CD4-positive, alpha-beta T cell treated with Interferon gamma for 1 hour (primary cell): ENCODE data around the gene VANGL1.

Source experiments
- DNase-seq: peaks from one replicate; pipeline ENCODE4 v3.0.0-alpha.2; 2020

Gene VANGL1

DNA sequence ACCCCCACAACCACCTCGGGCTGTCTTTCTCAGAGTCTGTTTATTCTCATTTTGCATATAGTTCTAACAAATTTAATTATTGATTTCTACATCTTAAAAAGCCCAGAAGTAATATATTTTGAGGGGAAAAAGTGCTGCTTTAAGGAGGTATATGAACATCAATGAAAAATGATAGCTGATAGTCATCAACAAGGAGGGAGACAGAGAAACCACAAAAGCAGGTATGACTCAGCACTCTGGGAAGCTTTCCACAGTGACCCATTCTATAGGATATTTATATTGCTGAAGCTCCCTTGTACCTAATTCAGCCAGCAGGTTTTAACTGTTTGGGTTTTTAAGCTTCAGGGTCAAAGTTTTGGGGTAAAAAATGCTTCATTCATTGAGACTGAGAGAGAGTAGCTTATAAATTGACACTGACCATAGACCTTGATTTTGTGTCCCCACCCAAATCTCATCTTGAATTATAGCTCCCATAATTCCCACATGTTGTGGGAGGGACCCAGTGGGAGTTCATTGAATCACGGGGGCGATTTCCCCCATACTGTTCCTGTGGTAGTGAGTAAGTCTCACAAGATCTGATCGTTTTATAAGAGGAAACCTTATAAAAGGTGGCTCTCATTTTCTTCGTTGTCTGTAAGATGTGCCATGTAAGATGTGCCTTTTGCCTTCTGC, 27.4 kb downstream of the VANGL1 start:
- DNase-seq = no peak

DNA sequence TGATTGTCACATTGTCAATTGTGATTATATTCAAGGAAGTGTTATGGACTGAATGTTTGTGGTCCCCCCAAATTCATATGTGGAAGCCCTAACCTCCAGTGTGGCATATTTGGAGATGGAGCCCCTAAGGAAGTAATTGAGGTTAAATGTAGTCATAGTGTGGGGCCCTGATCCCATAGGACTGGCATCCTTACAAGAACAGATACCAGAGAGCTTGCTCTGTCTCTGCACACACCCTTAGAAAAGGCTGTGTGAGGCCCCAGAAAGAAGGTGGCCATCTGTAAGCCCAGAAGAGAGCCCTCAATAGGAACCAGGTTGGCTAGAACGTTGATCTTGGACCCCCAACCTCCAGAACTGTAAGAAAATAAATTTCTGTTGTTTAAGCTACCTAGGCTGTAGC, 28.1 kb downstream of the VANGL1 start:
- DNase-seq = no peak

DNA sequence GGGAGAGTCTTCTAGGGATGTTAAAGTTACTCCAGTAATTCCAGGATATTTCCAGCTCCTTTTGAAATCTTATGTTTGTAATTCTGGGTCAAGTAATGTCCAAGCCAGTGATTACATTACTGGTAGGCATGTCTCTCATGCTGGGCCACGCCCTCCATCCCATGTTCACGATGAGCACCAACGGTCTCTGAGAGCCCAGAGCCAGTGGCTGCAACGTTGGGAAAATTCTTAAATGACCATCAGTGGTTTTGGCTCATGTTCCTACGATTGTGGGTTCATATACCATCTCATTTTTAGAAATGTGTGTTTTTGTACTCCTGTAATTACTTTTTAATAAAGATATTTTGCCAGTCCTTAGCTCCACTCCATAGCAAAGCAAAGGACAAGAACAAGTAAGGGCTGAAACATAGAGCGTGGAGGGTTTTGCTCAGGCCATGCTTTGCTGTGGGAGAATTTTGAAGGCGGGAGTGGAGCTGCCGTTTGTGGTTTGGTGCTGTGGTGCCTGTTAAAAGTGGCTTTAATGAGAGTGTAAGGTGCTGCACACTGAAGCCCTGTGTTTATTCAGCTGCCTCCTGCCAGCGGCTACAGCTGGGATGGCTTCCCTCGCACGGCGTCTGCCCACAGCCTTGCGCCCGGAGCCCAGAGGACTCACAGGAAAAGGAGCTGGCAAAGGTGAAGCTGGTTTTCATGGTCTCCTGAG, 28.9 kb downstream of the VANGL1 start:
- DNase-seq = no peak

DNA sequence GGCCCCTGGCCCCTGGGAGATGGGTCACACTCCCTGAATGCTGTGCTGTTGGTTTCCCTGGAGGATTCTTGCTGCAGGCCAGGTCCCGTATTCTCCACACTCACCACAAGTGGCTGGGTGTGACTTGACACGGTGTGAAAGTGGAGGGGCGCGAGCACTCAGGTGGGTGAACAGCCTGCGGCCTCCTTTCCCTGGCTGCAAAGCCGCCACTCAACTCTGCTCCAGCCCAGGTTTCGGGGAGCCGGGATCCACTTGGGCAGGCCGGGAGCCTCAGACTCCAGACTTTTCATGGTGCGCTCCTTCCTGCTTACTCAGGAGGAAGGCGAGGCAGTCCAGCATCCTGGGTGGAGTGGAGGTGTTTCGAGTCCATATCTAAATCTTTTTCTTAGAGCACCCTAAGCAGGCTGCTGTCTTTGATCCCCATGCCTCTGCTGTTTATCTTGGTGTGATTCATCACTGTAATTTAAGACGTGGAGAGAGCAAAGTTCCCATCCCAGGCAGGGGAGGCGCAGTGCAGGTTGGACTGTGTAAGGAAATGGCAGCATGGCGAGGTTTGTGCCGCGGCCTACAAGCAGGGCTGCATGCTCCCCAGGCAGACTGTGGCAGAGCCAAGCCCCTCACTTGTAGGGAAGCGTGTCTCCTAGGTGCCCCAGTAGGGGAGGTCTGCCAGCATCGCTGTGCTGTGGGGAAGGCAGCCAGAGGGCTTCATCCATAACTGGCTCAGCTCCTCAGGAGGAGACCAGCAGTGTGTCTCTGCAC, 29.6 kb downstream of the VANGL1 start:
- DNase-seq = no peak

DNA sequence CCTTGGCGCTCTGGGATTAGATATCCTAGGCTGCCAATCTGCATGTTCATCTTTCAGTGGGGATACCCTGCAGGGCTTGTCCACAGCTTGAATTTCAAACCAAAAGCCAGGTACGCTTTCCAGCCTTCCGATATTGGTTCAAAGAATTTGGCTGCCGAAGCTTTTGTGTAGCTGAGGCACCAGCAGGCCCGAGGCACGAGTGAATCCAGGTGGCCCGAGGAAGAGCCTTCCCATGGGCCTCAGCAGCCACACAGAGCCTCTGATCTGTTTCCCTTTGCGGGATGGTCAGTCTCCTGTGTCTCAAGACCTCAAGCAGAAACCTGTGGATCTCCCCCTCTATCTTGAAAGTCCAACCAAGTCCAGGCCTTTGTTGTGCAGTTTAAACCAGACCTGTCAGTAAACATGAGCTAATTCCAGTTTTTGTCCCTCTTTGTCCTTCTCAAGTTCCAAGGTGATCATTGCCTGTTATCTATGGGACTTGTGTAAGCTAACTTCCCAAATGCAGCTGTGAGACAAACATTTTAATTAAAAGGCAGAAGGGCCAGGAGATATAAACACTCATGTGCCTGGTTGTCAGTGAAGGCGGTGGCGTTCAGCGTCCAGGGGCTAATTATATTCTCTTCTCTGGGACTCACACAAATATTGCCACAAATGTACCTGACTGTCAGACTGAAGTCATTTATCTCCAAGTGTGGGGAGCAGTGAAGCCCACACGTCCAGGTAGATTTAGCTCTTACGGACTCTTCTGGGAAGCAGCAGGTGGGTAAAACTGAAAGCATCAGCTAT, 30.6 kb downstream of the VANGL1 start:
- no peak for DNase-seq

DNA sequence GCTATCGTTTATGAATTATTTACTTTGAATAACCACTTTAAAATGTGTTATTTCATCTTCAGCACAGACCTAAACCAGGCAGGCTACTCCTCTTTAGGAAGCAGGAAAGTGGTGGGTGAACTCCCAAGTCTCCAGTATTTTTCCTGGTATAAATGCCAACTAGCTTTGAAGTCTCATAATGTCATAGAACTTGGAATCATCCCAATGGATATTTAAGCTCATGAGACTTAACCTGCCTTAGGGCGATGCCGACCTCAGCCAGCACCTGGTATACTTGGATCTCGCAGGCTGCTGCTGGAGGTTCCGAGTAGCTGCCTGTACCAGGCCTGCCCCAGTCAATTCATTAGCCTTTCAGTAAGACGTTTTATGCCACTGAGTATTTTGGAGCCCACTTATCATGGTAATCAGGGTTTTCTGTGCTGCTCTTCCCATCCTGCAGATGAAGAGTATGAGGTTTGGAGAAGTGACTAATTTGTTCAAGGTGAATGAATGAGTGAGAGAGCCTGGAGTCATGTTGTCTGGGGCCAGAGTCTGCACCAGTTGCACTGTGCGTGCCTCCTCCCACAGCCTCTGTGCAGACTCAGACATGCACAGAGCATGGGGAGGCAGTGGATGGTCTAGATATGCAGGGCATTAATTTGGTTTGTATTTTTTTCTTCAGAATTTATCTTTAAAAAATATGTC, 34.9 kb downstream of the VANGL1 start:
- no peak for DNase-seq

DNA sequence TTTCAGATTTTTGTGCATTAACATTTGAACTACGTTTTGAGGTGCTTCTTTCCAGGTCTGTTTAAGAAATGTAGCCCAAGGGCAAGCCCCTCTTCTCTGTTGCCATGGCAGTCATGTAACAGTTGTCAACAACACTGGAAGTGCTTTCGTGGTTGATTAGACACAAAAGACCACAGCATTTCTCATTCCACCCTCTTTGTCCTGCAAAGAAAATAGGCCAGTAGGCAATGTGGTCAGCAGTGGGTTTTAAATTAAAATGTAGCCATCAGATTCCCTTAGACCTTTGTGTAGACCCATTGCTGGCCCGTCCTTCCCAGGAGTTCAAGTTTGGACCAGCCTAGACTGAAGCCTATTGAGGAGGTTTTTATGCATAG, 35.4 kb downstream of the VANGL1 start:
- no peak for DNase-seq

DNA sequence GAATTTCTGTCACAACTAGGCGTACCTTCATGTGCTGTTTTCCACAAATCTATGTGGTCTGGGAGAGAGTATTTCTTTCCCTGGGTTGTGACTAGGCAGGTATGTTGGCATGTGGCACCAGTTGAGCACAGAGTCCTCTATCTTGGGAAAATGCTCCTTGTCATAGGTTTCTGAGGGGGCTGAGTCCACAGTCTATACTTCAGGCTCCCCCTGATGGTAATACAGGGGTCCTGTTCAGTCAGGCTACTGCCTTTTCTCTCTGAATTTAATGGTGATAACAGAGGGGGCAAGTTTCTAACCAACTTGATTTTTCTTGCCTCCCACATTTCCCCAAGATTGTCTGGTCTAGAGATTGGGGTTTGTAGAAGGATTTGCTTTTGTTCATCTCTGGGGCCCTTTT, 35.8 kb downstream of the VANGL1 start:
- no peak for DNase-seq

DNA sequence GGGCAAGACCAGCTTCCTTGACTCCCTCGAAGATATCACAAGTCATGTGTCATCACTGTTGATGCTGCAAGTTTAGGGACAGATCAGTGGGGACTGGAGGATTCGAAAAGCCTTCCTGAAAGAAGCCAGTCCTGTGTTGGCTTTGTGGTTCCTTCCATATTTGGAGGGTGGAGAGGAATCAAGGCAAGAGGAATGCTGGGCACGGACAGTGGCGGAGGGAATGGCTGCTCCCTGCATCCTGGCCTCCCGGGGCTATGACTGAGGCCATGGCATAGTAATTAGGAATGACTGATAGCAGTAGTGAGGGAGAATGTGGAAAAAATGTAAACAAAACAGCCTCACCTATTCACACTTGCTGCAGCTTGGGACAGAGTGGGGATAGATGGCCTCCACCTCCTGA, 36.4 kb downstream of the VANGL1 start:
- no peak for DNase-seq

DNA sequence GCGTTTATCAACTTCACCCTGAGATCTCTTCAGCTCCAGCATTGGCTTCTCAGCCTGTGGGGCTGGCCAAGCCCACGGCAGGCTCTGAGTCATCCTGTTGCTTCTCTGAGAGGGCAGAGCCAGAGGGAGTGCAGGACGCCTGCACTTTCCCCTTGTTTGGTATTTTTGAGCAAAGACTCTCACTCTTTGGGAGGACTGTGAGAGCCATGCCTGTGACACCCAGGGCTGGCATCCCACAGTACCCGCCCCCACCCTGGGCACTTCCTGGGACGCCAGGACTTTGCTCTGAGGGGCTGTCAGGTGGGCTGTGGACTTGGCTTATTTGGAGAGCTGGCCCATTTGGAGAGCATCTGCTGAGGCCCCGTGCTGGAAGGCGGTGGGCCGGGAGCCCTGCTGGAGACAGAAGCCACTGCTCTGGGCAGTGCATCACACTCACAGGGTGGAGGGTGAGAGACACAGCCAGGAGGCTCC, 37.4 kb downstream of the VANGL1 start:
- no peak for DNase-seq

DNA sequence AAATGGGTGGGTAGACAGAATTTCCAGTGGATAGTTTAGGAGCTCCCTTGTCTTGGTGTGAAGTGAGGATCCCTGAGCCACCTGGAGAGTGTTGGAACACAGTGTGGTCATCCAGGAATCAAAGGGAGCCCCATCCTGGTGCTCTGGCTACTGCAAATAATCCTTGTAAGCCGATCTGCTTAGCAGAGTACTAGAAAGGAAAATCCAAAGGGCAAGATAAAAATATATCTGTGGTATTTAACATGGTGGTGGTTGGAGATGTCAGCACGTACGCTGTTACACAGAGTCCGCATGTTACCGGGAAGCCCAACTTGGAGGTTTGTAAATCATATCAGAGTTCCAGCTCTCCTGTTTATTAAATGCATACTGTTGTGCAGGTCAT, 39.0 kb downstream of the VANGL1 start:
- DNase-seq = no peak

DNA sequence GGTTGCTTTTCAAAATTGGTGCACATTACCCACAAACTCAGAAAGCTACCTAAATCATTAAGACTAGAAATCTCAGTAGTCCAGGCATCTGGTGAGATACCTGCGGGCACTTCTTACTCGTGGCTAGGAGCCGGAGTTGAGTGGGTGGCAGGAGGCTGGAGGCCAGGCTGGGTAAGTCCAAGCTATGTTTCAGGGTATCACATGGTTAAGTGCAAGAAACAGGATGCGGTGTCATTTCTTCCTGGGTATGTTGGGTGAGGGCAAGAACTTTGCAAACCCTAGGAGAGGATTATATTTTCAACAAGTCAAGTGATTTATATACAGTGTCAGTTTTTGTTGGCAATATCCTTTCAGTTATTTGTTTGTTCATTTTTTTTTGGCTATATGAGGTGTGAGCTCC, 41.0 kb downstream of the VANGL1 start:
- DNase-seq = no peak

DNA sequence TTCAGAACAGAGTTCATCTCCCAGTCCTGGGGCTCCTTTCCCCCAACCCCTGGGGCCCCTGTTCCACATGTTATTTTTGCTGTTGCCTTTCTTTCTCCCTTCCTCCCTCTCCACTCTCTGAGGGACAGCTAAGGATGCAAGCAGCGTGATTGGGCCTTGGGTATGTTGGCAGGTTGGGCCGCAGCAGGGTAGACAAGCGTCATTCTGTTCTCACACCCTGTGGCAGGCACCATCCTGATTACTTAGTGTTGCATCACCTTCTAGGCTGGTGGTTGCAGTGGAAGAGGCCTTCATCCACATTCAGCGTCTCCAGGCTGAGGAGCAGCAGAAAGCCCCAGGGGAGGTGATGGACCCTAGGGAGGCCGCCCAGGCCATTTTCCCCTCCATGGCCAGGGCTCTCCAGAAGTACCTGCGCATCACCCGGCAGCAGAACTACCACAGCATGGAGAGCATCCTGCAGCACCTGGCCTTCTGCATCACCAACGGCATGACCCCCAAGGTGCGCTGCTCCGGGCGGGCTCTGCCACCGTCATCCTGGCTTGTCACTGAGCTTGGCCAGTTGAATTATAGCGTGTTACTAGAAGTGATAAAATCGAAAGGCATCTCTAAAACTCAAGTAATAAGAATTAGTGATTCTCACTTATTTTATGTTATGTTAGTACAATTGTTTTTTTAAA, 43.4 kb downstream of the VANGL1 start:
- no peak for DNase-seq

DNA sequence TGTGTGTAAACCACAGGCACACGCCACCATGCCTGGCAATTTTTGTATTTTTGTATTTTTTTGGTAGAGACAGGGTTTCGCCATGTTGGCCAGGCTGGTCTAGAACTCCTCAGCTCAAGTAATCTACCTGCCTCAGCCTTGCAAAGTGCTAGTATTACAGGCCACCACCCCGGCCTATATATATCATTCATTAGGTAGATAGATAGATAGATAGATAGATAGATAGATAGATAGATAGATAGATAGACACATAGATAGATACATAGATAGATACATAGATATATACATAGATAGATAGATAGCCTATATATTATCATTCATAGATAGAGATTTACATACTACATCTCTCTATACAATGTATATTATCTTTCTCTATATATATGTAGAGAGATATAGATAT, 46.0 kb downstream of the VANGL1 start:
- no peak for DNase-seq

DNA sequence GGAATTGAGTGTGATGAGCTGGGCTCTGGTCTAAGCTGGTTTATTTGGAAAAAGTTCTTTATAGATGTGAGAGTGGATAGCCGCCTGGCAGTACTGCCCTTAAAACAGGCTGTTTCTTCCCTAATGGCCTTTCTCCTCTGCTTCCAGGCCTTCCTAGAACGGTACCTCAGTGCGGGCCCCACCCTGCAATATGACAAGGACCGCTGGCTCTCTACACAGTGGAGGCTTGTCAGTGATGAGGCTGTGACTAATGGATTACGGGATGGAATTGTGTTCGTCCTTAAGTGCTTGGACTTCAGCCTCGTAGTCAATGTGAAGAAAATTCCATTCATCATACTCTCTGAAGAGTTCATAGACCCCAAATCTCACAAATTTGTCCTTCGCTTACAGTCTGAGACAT, 49.2 kb downstream of the VANGL1 start:
- DNase-seq = no peak

DNA sequence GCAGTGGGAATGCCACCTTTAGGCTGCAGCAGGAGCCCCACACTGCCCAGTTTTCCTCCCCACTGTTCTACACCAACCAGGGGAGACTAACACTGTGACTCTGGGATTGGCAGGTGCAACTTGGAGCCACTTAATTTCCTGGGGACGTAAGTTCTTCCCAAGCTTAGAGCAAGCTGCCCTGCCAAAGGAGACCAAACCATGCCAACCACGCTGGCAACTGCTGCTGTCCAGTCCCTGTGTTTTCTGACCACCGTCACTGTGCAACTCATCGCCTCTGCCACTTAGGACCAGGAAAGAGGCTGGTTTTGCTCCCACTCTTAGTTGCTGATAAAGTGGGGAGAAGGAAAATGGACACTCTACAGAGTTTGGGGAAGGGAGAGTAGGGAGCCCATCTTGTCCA, 50.5 kb downstream of the VANGL1 start:
- DNase-seq = no peak

DNA sequence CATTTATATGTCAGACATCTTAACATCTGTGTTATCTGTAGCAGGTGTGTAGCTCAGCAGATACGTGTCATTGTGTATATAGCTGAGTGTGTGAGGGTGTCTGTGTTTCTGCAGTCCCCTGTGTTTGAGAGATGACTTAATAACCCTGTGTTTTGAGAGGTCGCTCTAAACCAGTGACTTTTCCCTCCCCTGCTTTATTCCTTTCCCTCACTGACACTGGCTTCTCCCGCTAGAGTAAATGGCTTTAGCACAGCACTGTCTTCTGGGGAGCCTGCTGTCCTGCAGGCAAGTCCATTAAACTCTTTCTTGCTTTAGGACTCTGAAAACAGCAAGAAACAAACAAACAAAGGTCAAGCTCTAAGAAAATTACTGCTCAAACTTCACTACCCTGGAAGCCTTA, 53.0 kb downstream of the VANGL1 start:
- DNase-seq = no peak

DNA sequence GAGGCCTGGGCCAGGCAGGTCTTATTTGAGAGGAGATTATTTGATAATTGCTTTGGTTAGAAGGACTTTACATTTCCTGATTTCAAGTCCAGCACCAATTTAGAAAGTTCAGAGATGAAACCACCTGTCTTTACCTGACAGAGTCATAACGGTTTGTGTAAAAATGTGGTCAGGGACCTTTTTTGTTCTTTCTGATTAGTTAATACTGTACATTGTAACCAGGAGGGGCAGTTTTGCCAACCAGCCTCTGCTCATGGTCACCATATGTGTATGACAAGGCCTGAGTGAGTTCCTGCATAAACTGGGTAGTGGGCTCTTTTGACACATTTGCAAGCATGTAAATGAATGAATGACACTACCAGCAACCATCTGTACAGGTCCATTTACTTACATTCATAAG, 55.8 kb downstream of the VANGL1 start:
- no peak for DNase-seq

DNA sequence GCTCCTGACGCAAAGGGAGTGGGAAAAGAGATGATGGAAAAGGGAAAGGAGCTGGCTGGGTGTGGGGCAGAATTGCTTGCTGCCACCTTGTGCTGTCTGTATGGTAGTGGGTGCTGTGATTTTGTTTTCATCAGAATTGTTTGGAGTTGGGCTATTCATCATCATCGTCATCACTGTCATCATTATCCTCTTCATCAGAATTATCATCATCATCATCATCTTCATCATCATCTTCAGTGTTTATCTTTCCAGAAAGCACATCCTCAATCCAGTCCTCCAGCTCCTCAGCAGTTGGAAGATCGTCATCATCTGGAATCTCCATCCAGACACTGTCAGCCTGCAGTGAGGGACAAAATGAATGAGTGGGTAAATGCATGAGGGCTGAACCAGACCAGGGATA, 59.3 kb downstream of the VANGL1 start:
- no peak for DNase-seq

DNA sequence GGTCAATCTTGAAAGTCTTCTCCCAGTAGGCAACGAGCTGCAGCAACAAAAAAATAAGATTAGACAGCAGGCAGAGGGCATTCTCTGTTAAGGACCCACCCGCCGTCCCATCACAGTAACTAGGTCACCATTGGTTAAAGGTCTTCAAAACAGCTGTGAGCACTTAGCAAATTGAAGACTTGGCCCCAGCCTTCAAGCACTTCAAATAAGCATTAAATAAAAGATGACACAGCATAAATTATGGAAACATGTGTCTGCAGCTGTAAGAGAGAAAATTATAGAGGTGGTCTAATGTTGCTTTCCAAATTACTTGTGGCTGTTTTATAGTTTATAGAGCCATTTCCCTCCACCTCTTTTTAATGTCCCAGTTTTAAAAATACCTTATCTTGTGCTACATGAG, 61.2 kb downstream of the VANGL1 start:
- no peak for DNase-seq

DNA sequence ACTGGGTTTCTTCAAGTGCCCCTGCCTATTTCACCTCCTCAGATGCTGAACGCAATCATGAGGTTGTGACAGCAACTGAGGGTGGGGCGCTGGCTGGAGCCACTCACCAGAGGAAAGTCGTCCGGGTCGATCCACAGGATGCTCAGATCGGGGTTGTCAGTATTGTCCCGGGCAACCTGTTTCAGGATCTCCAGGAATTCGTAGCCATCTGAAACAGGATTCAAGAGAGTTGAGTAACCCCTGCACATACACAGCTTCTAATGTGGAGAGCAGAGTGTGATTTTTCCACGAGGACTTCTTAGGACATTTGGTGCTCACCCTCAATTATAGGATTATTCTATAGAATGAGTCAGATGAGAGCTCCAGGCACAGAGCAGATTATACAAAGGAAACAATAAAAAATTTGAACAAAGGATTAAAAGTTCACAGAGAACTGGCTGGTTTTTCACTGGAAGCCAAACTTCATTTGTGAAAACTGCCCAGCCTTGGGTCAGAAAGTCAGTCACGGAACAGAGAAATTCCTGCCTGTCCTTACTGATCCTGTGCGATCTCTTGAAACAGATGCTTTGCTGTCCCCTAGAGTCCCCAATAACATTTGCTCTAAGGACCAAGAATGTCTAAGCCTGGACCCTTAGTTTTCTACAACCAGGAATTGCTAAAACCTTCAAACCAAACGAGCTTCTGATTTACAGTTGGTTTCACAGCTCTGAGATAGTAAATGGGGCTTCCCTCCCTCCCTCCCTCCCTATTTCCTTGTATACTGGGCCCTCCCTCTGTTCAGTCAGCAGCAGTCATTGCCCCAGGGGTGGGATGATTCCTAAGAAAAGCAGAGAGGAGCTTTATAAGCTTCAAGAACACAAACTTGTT, 63.5 kb downstream of the VANGL1 start:
- no peak for DNase-seq
